GM12892 (cell line): ENCODE data around the gene RAB22A.

Experiments
- POLR2A ChIP-seq: IDR thresholded peaks from 2 replicates; pipeline ENCODE4 v1.6.1; 2011; ENCODE audit warnings: low read depth, low read length, control low read depth
- TAF1 ChIP-seq: IDR thresholded peaks from 2 replicates; pipeline ENCODE4 v1.6.1; 2011; ENCODE audit warnings: low read depth, mild to moderate bottlenecking, control low read depth, low read length, borderline replicate concordance

- TF ChIP-seq POLR2A (no peak), TAF1 (no peak)
Measured at GRCh38 chr20:58330687-58331086, 21.2 kb downstream of the RAB22A start.
